NCI-H2196 (cell line): Measurements from ENCODE around the gene ZDHHC4.
"Not testable (repeated sequence)": the region's sequence is repeated elsewhere in the genome, so short reads cannot be mapped to it uniquely, and the experiment has no call there.

Experiments used
- DNase-seq: peaks from one replicate; lab custom pipeline; 2025; ENCODE audit not compliant: unreplicated experiment; lab: John Stamatoyannopoulos, UW

Gene ZDHHC4

GRCh38 chr7:6631605-6632004, 54.4 kb downstream of the ZDHHC4 start:
- no peak for DNase-seq

- DNase-seq, result no peak
These were observed 56.8 kb downstream of the ZDHHC4 start for GRCh38 chr7:6634021-6634420.

GRCh38 chr7:6634971-6635370, 57.7 kb downstream of the ZDHHC4 start:
- not testable (repeated sequence) for DNase-seq

- DNase-seq, result peak; percentile 50
These were observed 59.7 kb downstream of the ZDHHC4 start, which contains the start of gene ZNF316 for GRCh38 chr7:6636741-6637543. TSS of gene ZNF316 (plus strand) at chr7:6637318. CDS start at chr7:6642410, 5,092 bp downstream.

GRCh38 chr7:6637544-6638229, 60.4 kb downstream of the ZDHHC4 start:
- peak; percentile 11 for DNase-seq
